ENCODE results near the gene LAMA3.

GRCh38 chr18:23935804-23936203, 246.6 kb downstream of the LAMA3 start:
- TF ChIP-seq, protein P1, sequence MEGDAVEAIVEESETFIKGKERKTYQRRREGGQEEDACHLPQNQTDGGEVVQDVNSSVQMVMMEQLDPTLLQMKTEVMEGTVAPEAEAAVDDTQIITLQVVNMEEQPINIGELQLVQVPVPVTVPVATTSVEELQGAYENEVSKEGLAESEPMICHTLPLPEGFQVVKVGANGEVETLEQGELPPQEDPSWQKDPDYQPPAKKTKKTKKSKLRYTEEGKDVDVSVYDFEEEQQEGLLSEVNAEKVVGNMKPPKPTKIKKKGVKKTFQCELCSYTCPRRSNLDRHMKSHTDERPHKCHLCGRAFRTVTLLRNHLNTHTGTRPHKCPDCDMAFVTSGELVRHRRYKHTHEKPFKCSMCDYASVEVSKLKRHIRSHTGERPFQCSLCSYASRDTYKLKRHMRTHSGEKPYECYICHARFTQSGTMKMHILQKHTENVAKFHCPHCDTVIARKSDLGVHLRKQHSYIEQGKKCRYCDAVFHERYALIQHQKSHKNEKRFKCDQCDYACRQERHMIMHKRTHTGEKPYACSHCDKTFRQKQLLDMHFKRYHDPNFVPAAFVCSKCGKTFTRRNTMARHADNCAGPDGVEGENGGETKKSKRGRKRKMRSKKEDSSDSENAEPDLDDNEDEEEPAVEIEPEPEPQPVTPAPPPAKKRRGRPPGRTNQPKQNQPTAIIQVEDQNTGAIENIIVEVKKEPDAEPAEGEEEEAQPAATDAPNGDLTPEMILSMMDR (conservative IDR thresholded peaks at IDR 0.05; ENCODE audit: low read depth in 2 of 2), result no peak
- TF ChIP-seq POLR2AphosphoS5 (IDR thresholded peaks at IDR 0.05; ENCODE audit: low read depth) (no peak), CREB1 (CRISPR knock-in tag; IDR thresholded peaks at IDR 0.05; ENCODE audit: low read depth) (no peak), NANOG (IDR thresholded peaks at IDR 0.05; ENCODE audit: borderline replicate concordance) (no peak), EZH2 (IDR thresholded peaks at IDR 0.05; ENCODE audit: low read depth, unreplicated experiment) (no peak), REST (IDR thresholded peaks at IDR 0.05; ENCODE audit: unreplicated experiment) (no peak)
